Measurements from ENCODE around the gene DBN1. TPM values are rescaled to one million over a fixed set of nuclear protein-coding genes. Genes with fewer than 3 reads are reported as not detected.

Gene DBN1
- polyA plus RNA-seq, 1 donor (not counting 4 experiments of a cell fraction or from before 2014, with no cell fraction given), result 59.4 TPM

GRCh38 chr5:177425801-177426565 is 47.5 kb downstream of the DBN1 start:
- no peaks in the 10 kb centered on the region for H3K27me3 ChIP-seq (ENCODE audit: control insufficient read depth, extremely low read depth, insufficient read depth, low read length)
- H3K36me3 ChIP-seq (ENCODE audit: control insufficient read depth in 2 of 2, extremely low read depth in 1 of 2, insufficient read depth in 2 of 2, low read length in 2 of 2), result peaks cover 3 to 7% of the 10 kb centered on the region in 2 experiments
- dilution Hi-C loops (cut with MboI; ENCODE audit: extremely low pct_ligation_motif_present, low sequenced_read_pairs), result no loop called here
- peak overlapping the region; percentile 94 for H2AFZ ChIP-seq (ENCODE audit: control insufficient read depth, low read length)
- H3K9me3 ChIP-seq (ENCODE audit: control insufficient read depth, low read depth, low read length), result no peaks in the 10 kb centered on the region
- peak overlapping the region; percentile 88 for H3K27ac ChIP-seq (ENCODE audit: control insufficient read depth, insufficient read depth, low read length)
- peak; percentile 79 for FAIRE-seq
- H3K4me1 ChIP-seq (ENCODE audit: control insufficient read depth, extremely low read depth, insufficient read depth, low read length), result peaks cover 42% of the 10 kb centered on the region
- H3K4me2 ChIP-seq (ENCODE audit: control insufficient read depth, extremely low read depth, insufficient read depth, low read depth, low read length), result peak overlapping the region; percentile 83
- peak overlapping the region; percentile 86 for H3K9ac ChIP-seq (ENCODE audit: control insufficient read depth, extremely low read depth, insufficient read depth, low read length)
- H3K9me1 ChIP-seq (ENCODE audit: control insufficient read depth, extremely low read depth, insufficient read depth, low read length), result no peaks in the 10 kb centered on the region
- TF ChIP-seq EZH2 (IDR thresholded peaks at IDR 0.05; ENCODE audit: low read length) (no peak), CTCF (optimal IDR thresholded peaks at IDR 0.05 in 1 of 3, IDR thresholded peaks at IDR 0.05 in 1 of 3, conservative IDR thresholded peaks at IDR 0.05 in 1 of 3; ENCODE audit: extremely low read depth in 1 of 3, insufficient read depth in 2 of 3, low read length in 3 of 3) (no peak)
- no peaks in the 10 kb centered on the region for H4K20me1 ChIP-seq (ENCODE audit: control insufficient read depth, extremely low read depth, insufficient read depth, low read length)
- H3K79me2 ChIP-seq (ENCODE audit: control insufficient read depth, insufficient read depth, low read length), result peaks cover 31% of the 10 kb centered on the region
- peak overlapping the region; percentile 49 to 75 (median 67) for H3K4me3 ChIP-seq (ENCODE audit: control insufficient read depth in 2 of 3, extremely low read depth in 1 of 3, insufficient read depth in 2 of 3, low read depth in 1 of 3, low read length in 3 of 3)
- DNase-seq (ENCODE audit: low read depth, low spot score), result peak; percentile 100

- no peaks in the 10 kb centered on the region for H4K20me1 ChIP-seq (ENCODE audit: control insufficient read depth, extremely low read depth, insufficient read depth, low read length)
- H3K4me3 ChIP-seq (ENCODE audit: control insufficient read depth in 2 of 3, extremely low read depth in 1 of 3, insufficient read depth in 2 of 3, low read depth in 1 of 3, low read length in 3 of 3), result peak overlapping the region; percentile 49 to 75 (median 67)
- H3K79me2 ChIP-seq (ENCODE audit: control insufficient read depth, insufficient read depth, low read length), result peaks cover 31% of the 10 kb centered on the region
- H3K9me1 ChIP-seq (ENCODE audit: control insufficient read depth, extremely low read depth, insufficient read depth, low read length), result no peaks in the 10 kb centered on the region
- peak overlapping the region; percentile 94 for H2AFZ ChIP-seq (ENCODE audit: control insufficient read depth, low read length)
- H3K9me3 ChIP-seq (ENCODE audit: control insufficient read depth, low read depth, low read length), result no peaks in the 10 kb centered on the region
- H3K27me3 ChIP-seq (ENCODE audit: control insufficient read depth, extremely low read depth, insufficient read depth, low read length), result no peaks in the 10 kb centered on the region
- DNase-seq (ENCODE audit: low read depth, low spot score) (no peak), FAIRE-seq (no peak)
- no peak for TF ChIP-seq EZH2 (IDR thresholded peaks at IDR 0.05; ENCODE audit: low read length)
- TF ChIP-seq CTCF (optimal IDR thresholded peaks at IDR 0.05 in 1 of 3, IDR thresholded peaks at IDR 0.05 in 1 of 3, conservative IDR thresholded peaks at IDR 0.05 in 1 of 3; ENCODE audit: extremely low read depth in 1 of 3, insufficient read depth in 2 of 3, low read length in 3 of 3), result no peak
- peak overlapping the region; percentile 86 for H3K9ac ChIP-seq (ENCODE audit: control insufficient read depth, extremely low read depth, insufficient read depth, low read length)
- peaks cover 1 to 5% of the 10 kb centered on the region in 2 experiments for H3K36me3 ChIP-seq (ENCODE audit: control insufficient read depth in 2 of 2, extremely low read depth in 1 of 2, insufficient read depth in 2 of 2, low read length in 2 of 2)
- H3K4me2 ChIP-seq (ENCODE audit: control insufficient read depth, extremely low read depth, insufficient read depth, low read depth, low read length), result peak overlapping the region; percentile 83
- dilution Hi-C loops (cut with MboI; ENCODE audit: extremely low pct_ligation_motif_present, low sequenced_read_pairs), result no loop called here
- H3K4me1 ChIP-seq (ENCODE audit: control insufficient read depth, extremely low read depth, insufficient read depth, low read length), result peaks cover 35% of the 10 kb centered on the region
- peak overlapping the region; percentile 88 for H3K27ac ChIP-seq (ENCODE audit: control insufficient read depth, insufficient read depth, low read length)
Measured at GRCh38 chr5:177425196-177425800, 48.1 kb downstream of the DBN1 start.
